Endodermal cell (in vitro differentiated cells): ENCODE measurements around the gene SLC5A3. TPM values are rescaled to one million over a fixed set of nuclear protein-coding genes. Genes with fewer than 3 reads are reported as not detected.

Experiments used
- DNase-seq: peaks from one replicate; pipeline ENCODE4 v3.0.0-alpha.2; 2017
- H3K27ac ChIP-seq: 2 replicates; pipeline ENCODE4 v1.5.1; 2013; ENCODE audit warnings: mild to moderate bottlenecking, low read depth, low read length, moderate library complexity
- H3K27me3 ChIP-seq: 2 replicates; pipeline ENCODE4 v1.6.1; 2013; ENCODE audit warnings: mild to moderate bottlenecking, low read length, moderate library complexity; ENCODE audit not compliant: insufficient read depth, control insufficient read depth, poor library complexity, severe bottlenecking
- H3K36me3 ChIP-seq: 2 replicates; pipeline ENCODE4 v1.7.0; 2013; ENCODE audit warnings: mild to moderate bottlenecking, low read length, moderate library complexity; ENCODE audit not compliant: control insufficient read depth, insufficient read depth
- H3K4me1 ChIP-seq: one replicate; pipeline ENCODE4 v1.7.0; 2013; ENCODE audit warnings: low read length; ENCODE audit not compliant: control insufficient read depth, insufficient read depth
- H3K4me3 ChIP-seq: 2 replicates; pipeline ENCODE4 v1.5.1; 2013; ENCODE audit warnings: mild to moderate bottlenecking, low read length, moderate library complexity
- H3K9ac ChIP-seq: 2 replicates; pipeline ENCODE4 v1.6.1; 2013; ENCODE audit warnings: mild to moderate bottlenecking, low read length, moderate library complexity; ENCODE audit not compliant: poor library complexity, severe bottlenecking; ENCODE audit errors: extremely low read depth
- H3K9me3 ChIP-seq: 2 replicates; pipeline ENCODE4 v1.6.1; 2013; ENCODE audit warnings: mild to moderate bottlenecking, low read length, moderate library complexity; ENCODE audit not compliant: control insufficient read depth
- H3K27ac Mint-ChIP-seq: 2 replicates; pipeline ENCODE4 v1.8.0; 2020; ENCODE audit warnings: mixed read lengths
- H3K27me3 Mint-ChIP-seq: 2 replicates; pipeline ENCODE4 v1.8.0; 2021; ENCODE audit warnings: mild to moderate bottlenecking, mixed read lengths; ENCODE audit not compliant: insufficient read depth
- H3K36me3 Mint-ChIP-seq: 2 replicates; pipeline ENCODE4 v1.8.0; 2020; ENCODE audit warnings: low read depth, mixed read lengths
- H3K4me1 Mint-ChIP-seq: 2 replicates; pipeline ENCODE4 v1.8.0; 2020; ENCODE audit warnings: mixed read lengths
- H3K4me3 Mint-ChIP-seq: 2 replicates; pipeline ENCODE4 v1.8.0; 2020; ENCODE audit warnings: mild to moderate bottlenecking, moderate library complexity, mixed read lengths
- H3K9me3 Mint-ChIP-seq: 2 replicates; pipeline ENCODE4 v1.8.0; 2020; ENCODE audit warnings: mild to moderate bottlenecking, mixed read lengths
- WGBS, 2 experiments: methylation state at CpG; one replicate each; pipeline versions ENCODE4 v1.1.5 to v1.1.7; 2013; ENCODE audit warnings: missing lambda C conversion rate in 2 of 2, mixed read lengths in 1 of 2; ENCODE audit not compliant: insufficient coverage in 1 of 2, insufficient read length in 1 of 2; 5-methylcytosine and 5-hydroxymethylcytosine counted together
- total RNA-seq, 2 donors: library from RNA; stranded (reverse); fragmentation: NEBNext Ultra II Directional in 1 of 2; extraction: Animal tissue kit (Norgen Biotek cat#: 25700) in 1 of 2; gene quantifications; 2 replicates in 1 of 2; 3 replicates in 1 of 2; pipeline ENCODE4 v1.2.1, GENCODE V29; 2021
- TF ChIP-seq, protein P1 (sequence below): fragments of 200-600 bp; sonication (generic); conservative IDR thresholded peaks from 2 replicates; pipeline ENCODE4 v1.5.0; 2021; ENCODE audit warnings: antibody characterized with exemption, mild to moderate bottlenecking

SLC5A3 gene
- total RNA-seq, 2 donors from 2014 or later: 41.9 to 57.2 TPM

DNA sequence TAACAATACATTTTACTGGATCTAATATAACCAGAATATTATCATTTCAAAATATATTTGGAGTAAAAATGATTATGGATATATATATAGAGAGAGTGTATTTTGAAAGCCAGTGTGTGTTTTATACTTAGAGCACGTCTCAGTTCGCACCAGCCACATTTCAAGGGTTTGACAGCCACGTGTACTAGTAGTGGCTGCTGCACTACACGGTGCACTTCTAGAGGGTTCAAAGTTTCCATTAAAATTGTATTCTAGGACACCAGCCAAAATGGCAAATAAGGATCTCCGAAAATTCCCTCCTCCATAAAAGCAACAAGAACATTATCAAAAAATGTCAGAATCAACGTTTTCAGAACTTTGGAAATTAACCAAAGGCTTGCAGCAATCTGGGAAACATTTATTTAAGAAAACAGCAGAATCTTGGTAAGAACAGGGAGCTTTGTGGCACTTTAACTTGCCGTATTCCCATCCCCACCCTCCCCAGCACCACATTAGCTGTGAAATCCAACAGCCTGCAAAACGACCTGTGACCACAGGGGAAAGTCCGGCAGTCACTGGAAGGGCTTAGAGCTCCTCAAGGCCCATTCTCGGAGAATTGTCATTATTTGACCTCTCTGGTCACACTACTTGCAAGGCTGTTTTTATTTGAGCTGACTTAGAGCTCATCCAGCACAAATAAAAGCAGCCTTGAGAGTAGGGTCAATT lies 33.5 kb upstream of the SLC5A3 start:
- WGBS, 2 experiments: 73 to 74% methylated on average over 7 to 10 of the region's 10 CpGs
- Mint-ChIP-seq H3K9me3 (no peaks in the 10 kb centered on the region), H3K4me1 (peaks cover 4% of the 10 kb centered on the region), H3K4me3 (no peak overlapping the region), H3K27ac (no peak overlapping the region), H3K27me3 (peaks cover 10% of the 10 kb centered on the region), H3K36me3 (no peaks in the 10 kb centered on the region)
- peak; percentile 66 for DNase-seq
- no peaks in the 10 kb centered on the region for H3K36me3 ChIP-seq
- H3K9ac ChIP-seq: no peak overlapping the region
- no peaks in the 10 kb centered on the region for H3K4me1 ChIP-seq
- H3K9me3 ChIP-seq: no peaks in the 10 kb centered on the region
- H3K4me3 ChIP-seq: no peak overlapping the region
- H3K27me3 ChIP-seq: no peaks in the 10 kb centered on the region
- TF ChIP-seq, protein P1, sequence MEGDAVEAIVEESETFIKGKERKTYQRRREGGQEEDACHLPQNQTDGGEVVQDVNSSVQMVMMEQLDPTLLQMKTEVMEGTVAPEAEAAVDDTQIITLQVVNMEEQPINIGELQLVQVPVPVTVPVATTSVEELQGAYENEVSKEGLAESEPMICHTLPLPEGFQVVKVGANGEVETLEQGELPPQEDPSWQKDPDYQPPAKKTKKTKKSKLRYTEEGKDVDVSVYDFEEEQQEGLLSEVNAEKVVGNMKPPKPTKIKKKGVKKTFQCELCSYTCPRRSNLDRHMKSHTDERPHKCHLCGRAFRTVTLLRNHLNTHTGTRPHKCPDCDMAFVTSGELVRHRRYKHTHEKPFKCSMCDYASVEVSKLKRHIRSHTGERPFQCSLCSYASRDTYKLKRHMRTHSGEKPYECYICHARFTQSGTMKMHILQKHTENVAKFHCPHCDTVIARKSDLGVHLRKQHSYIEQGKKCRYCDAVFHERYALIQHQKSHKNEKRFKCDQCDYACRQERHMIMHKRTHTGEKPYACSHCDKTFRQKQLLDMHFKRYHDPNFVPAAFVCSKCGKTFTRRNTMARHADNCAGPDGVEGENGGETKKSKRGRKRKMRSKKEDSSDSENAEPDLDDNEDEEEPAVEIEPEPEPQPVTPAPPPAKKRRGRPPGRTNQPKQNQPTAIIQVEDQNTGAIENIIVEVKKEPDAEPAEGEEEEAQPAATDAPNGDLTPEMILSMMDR: peak; percentile 59
- H3K27ac ChIP-seq: no peak overlapping the region

DNA sequence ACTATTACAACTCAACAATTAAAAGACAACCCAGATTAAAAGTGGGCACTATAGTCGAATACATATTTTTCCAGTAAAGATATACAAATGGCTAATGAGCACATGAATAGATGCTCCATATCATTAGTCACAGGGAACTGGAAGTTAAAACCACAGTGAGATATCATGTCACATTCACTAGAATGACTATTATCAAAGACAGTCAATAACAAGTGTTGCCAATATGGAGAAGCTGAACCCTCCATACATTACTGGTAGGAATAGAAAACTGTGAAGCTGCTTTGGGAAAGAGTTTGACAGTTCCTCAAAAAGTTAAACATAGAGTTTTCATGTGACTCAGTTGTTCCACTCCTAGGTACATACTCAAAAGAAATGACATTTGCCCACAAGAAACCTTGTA lies 30.6 kb upstream of the SLC5A3 start:
- H3K27me3 ChIP-seq: no peaks in the 10 kb centered on the region
- 80 to 100% methylated on average over 1 of the region's 1 CpG for WGBS, 2 experiments

DNA sequence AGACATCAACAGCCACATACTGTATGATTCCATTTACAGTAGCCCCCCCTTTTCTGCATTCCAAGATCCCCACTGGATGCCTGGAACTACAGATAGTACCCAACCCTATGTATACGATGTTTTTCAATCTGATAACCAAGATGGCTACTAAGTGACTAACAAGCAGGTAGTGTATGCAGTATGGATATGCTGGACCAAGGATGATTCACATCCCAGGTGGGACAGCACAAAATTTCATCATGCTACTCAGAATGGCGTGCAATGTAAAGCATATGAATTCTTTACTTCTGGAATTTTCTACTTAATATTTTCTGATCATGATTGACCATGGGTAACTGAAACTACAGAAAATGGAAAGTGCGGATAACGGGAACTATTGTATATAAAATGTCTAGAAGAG lies 30.0 kb upstream of the SLC5A3 start:
- Mint-ChIP-seq H3K36me3 (no peaks in the 10 kb centered on the region), H3K9me3 (peaks cover 3% of the 10 kb centered on the region), H3K4me1 (peaks cover 3% of the 10 kb centered on the region), H3K27ac (no peak overlapping the region), H3K4me3 (no peak overlapping the region), H3K27me3 (peaks cover 8% of the 10 kb centered on the region)
- H3K27ac ChIP-seq: no peak overlapping the region
- no peak for DNase-seq
- 75 to 94% methylated on average over 1 to 4 of the region's 4 CpGs for WGBS, 2 experiments
- no peaks in the 10 kb centered on the region for H3K4me1 ChIP-seq
- no peaks in the 10 kb centered on the region for H3K36me3 ChIP-seq
- TF ChIP-seq, protein P1: no peak
- no peak overlapping the region for H3K4me3 ChIP-seq
- no peaks in the 10 kb centered on the region for H3K27me3 ChIP-seq
- no peaks in the 10 kb centered on the region for H3K9me3 ChIP-seq
- H3K9ac ChIP-seq: no peak overlapping the region

More for the DNA sequence above, 30.6 kb upstream of the SLC5A3 start:
- peaks cover 3% of the 10 kb centered on the region for H3K9me3 Mint-ChIP-seq
- no peaks in the 10 kb centered on the region for H3K9me3 ChIP-seq
- TF ChIP-seq, protein P1: no peak
- no peak overlapping the region for H3K4me3 Mint-ChIP-seq
- no peak for DNase-seq
- no peak overlapping the region for H3K27ac ChIP-seq
- H3K27me3 Mint-ChIP-seq: peaks cover 8% of the 10 kb centered on the region
- no peak overlapping the region for H3K27ac Mint-ChIP-seq
- H3K4me3 ChIP-seq: no peak overlapping the region
- no peak overlapping the region for H3K9ac ChIP-seq
- H3K36me3 ChIP-seq: no peaks in the 10 kb centered on the region
- H3K4me1 Mint-ChIP-seq: peaks cover 3% of the 10 kb centered on the region
- no peaks in the 10 kb centered on the region for H3K36me3 Mint-ChIP-seq
- H3K4me1 ChIP-seq: no peaks in the 10 kb centered on the region
